Stimulated activated CD8-positive, alpha-beta memory T cell treated with anti-CD3 and anti-CD28 coated beads, Interleukin-7, amount 100 ng/mL, for 24 hours (primary cell): ENCODE results near the gene MAD1L1.

Experiments used
- DNase-seq: peaks from one replicate; pipeline ENCODE4 v3.0.0-alpha.2; 2020; ENCODE audit warnings: low read depth

Gene MAD1L1

DNA sequence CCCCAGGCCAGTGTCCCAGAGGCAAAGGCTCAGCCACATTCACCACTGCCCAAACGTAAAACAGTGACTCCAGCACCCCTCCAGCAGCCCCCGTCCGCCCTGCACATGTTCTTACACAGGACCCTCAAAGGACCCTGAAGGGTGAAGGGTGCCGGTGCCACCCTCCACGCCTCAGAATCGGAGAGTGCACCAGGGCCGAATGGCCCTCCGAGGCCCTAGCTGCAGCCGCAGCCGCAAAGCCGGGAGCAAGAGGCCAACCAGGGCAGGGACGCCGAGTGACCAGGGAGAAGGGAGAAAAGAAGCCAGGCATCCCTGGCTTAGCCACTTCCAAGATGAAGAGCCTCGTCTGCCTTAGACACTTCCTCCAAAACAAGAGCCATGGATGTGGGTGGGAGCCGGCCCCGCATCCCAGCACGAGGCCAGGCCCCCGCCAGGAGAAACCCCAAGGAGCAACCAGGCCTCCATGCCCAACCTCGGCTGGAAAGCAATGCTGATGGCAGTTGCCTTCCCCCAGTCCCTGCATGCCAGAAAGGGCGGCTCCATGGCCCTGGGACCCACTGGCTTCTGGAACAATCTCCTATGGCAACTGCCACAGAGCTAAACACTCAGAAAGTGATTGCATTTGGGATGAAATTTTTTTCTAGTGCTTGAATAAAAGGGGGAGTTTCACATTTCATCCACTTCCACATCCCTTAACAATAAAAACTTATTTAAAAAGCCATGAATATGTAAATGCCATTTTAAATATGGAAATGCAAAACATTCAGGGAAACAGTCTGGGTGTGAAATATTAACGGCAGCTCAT, 92.3 kb downstream of the MAD1L1 start:
- no peak for DNase-seq

DNA sequence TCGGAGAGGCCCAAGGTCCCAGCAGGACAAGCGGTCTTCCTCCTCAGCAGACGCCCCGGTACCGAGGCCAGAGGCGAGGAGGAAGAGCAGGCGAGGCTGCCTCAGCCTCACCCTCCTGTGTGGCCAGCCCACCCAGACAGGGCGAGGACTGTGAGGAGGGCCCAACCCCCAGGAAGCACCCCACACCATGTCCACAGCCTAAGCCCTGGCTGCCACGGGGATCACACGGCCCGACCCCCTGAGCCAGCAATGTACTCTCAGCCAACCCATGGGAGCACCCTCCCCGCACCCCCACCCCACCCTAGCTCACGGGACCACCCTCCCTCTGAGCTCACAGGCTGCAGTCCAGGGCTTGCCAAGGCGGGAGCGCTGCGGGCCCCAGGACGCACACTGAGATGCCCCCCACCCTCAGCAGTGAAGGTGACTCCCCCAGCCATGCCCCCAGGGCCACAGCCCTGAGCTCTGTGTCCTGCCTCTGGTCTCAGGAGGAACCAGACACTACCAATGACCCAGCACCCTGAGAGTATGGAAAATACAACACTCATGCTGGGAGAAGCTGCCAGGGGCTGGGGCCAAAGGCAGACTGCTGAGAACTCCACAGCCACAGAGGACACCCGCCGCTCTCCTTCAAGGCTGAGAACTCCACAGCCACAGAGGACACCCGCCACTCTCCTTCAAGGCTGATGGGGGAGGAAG, 93.6 kb downstream of the MAD1L1 start:
- DNase-seq: no peak

DNA sequence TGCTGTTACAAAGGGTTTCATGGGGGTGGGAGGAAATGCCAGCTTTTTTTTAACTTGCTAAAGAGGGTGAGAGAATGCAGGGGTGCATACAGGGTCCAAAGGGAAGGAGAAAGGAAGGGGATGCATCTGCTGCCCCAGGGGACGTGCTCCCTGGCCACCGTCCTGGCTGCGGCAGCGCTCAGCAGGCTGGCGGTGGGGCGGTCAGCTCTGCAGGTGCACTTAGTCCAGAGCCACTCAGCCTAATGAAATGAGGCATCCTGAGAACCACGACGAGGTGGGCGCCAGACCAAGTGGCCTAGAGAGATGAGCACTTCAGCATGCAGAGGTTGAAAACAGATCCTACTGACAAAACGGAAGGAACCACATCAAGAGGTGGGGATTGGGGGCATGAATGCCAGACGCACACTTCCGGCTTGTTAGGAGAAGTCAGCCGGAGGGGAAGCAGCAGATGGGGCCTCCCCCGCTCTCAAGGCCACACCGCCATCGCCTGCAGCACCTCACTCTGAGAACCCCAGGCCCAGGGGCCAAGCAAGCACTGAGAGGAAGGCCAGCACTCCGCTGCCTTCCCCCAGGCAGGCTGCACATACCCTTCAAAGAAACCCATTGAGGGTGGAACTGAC, 94.5 kb downstream of the MAD1L1 start:
- peak; percentile 29 for DNase-seq

DNA sequence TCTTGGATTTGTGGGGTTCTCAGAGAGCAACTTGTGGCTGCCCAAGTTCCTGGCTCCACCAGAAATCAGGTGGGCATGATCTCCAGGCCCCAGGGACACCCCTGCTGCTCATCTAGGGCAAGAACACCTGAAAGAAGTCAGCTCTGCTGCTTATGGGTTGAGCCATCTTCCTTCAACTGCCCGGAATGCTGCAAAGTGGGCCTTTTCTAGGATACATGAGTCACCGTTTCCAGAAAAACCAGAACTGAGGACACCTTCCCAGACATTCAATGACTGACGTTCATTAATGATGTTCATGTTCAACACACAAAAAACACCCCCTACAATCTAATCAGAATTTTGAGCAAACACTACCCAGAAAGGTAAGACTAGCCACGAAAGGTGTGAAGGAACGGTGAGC, 98.0 kb downstream of the MAD1L1 start:
- no peak for DNase-seq

DNA sequence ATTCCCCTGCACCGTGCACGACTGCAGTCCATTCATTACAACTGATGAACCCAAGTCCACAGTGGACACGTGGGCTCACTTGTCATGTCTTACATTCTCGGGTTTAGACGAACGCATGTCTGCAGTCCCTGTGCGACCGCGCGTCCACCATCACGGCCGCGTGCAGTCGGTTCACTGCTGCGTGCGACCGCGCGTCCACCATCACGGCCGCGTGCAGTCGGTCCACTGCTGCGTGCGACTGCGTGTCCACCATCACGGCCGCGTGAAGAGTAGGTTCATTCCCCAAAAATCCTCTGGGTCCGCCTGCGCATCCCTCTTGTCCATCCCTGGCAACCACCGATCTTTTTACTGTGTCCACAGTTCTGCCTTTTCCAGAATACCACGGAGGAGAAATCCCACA, 100.5 kb downstream of the MAD1L1 start:
- DNase-seq: no peak

- DNase-seq: no peak
These were observed 100.9 kb downstream of the MAD1L1 start for GRCh38 chr7:2131800-2132199.

DNA sequence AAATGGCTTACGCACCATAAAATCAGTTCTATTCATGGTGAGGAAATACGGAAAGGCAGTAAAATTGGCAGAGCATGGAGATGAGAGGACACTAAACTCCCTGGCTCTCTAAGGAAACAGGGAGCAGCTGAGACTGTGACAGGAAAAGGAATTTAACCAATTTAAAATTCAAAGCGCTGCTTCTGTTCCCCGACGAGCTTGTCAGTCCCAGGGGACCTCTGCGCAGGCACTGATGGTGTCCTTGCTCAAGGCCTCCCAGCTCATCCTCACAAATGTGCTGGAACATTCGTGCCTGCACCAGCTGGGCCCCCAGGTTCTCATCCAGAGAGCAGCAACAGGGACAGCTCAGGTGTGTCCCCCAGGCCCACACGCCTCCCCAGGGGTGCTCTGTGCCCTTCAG, 101.4 kb downstream of the MAD1L1 start:
- DNase-seq: no peak

DNA sequence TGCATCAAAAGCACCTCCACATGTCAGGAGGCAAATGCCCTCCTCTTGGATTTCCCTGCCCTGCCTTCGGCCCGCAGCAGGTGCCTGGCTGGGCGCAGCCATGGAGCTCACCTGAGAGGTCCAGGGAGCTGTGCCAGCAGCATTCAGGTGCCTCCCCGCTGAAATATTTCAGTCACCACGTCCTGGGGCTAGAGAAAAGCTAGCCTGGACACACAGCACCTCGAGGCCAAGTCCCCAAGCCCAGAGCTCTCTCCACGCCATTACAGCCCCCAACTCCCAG, 102.7 kb downstream of the MAD1L1 start:
- DNase-seq: no peak

GRCh38 chr7:2129323-2130095, 103.2 kb downstream of the MAD1L1 start:
- DNase-seq: no peak

DNA sequence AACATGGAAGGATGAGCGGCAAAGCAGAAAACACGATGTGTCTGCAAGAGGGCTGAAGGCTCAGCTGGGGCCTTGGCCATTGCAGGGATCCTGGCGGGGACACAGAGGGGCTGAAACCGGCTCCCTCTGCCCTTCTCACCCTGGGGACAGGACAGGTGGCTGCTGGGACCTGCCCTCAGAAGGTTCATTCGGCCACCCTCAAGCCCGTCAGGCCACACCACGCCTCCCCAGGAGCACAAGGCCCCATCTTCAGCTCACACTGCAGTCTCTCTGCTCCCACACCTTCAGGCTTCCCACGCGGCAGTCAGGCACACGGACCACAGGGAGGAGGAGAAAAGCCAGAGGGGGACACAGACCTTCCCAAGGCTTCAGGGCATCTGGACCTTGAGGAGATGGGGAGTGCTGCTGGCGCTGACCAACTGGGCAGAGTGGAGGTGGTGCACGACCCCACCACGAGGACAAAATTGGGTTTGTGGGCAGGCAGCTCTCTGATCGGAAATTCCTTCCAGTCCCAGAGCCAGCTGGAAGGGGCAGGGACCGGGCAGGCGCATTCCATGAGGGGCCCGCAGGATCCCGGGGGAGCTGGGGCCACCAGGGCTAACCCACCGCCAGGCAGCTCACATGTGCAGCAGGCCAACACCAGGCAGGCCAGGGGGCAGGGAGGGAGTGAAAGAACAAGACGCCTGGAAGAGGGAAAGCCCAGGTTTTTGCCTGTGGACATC, 104.0 kb downstream of the MAD1L1 start:
- no peak for DNase-seq

- DNase-seq: no peak
These were observed 106.1 kb downstream of the MAD1L1 start for GRCh38 chr7:2126621-2127020.

GRCh38 chr7:2125931-2126330, 106.8 kb downstream of the MAD1L1 start:
- no peak for DNase-seq

DNA sequence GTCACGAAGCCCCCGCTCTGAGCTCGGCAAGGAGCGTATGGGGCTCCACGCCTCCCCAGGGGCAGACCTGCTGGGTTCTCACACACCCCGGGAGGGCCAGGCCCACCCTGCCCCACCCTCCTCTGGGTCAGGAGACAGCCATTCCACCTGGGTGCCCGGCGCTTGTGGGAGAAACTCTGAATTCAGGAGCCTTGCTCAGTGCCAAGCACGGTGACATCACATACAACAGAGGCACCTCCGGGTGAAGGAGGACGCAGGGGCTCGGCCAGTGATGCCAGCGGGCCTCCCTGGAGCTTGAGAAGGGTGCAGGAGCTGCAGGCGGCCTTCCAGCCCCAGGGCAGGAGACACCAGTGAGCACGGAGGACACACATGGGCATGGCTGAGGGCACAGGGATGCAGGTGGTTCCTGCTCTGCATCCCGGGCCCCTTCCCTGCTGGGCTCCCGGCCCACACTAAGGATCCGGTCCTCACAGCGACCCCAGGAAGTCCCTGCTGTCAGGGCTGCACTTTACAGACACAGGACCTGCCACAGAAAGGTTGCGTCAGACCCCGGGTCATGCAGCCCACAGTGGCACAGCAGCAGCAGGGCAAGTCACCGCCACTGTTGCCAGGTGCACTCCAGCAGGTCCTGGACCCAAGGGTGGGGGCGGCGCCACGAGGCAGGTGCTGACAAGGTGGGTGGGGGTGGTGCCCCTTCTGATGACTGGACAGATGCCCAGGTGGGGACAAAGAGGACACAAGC, 108.0 kb downstream of the MAD1L1 start:
- DNase-seq: no peak

DNA sequence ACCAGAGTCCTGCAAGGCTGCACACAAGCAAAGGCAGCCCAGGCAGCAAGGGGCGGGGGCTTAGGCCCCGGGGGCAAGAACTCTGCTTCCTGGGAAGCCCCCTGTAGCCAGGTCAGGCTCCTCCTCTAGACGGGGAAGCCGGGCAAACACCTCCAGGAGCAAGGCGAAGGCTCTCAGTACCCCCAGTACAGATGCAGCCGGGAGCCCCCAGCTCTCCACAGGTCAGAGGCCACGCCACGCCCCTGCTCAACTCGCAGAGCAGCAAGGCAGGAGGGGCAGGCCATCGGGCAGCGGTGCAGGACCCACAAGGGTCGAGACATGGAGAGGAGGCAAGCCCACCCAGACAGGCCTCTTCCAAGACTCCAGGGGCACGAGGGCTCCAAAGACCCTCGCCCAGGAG, 108.8 kb downstream of the MAD1L1 start:
- DNase-seq: no peak

- no peak for DNase-seq
These were observed 109.4 kb downstream of the MAD1L1 start for GRCh38 chr7:2123360-2123759.

GRCh38 chr7:2122651-2123050, 110.1 kb downstream of the MAD1L1 start:
- no peak for DNase-seq

DNA sequence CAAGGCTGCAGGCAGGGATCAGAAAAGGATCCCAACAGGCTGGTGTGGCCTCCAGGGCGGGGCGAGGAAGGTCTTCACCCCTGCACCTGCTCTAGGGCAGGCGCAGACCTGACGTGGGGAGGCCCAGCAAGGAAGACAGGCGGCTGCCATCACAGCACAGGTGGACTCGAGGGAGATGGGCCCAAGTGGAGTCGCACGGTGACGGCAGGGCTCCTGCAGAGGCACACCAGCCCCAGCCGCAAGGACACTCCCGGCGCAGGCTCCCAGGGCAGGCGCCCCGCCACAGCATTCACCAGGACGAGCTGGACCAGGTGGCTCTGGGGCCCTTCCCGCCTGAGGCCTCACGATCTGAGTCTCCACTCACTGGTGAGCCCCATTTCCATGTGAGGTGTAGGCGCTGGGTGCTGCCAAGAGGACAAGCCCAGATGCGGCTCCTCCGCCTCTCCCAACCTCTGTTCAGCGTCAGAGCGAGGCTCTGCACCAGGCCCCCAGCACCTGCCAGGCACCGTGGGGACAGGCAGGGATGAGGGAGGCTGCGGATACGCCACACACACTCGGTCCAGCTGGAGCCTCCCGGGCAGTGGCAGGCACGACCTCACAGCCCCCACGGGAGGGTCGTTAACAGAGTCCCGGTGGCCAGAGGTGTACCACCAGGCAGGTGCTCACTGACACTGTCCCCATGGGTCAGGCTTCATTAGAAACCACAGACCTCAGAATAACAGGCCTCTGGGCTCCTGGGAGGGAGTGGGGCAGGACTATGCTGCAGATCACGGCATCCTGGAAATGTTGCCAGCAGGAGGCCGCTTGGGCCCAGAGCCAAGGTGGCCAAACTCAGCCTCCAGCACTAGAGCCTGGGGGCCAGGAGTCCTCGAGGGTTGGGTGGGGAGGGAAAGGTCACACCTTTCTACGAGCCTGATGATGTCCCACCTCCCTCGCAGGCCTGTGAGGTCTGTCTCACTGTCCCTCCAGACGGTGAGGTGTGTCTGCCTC, 111.6 kb downstream of the MAD1L1 start:
- no peak for DNase-seq

DNA sequence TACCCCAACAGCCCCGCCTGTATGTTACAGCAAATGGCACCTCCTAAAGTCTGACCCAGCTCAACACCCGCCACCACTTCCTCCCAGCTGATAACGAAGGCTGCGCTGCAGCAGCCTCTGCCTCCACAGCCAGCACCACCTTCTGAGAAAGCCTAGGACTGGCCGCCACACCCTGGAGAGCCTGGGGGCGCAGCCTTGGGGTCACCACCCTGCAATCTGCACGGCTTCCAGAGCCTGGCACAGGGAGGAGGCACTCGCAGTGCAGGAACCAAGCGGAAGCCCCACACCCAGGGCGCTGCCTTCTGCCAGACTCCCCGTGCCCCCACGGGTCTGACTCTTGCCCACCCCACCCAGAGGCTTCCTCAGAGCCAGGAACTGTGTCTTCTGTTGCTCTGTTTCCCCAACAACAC, 112.5 kb downstream of the MAD1L1 start:
- no peak for DNase-seq

DNA sequence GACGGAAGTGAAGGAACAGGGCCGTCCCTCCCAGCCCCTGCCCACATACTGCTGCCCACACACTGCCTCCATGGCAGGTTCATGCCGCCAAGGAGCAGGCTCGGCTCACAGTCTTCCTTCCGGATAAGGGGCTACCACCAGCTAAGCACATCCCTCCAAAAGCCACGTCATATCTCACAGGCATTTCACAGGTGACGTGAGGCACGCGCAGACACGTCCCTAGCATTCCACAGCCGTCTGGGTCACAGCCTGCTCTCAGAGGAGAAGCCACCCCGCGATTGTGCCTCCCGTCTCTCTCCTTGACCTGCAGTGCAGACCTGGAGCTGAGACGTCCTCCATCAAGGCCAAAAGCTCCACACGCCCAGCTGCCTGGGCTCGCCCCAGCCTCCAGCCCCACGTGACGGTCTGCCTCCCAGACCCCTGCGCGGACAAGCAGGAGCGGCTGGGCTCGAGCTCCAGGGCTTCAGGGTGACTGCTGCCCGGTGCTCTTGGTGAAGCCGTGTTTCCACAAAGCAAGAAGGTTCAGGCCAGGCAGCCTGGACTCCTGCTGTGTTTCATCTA, 114.0 kb downstream of the MAD1L1 start:
- DNase-seq: no peak

GRCh38 chr7:2118056-2118455, 114.7 kb downstream of the MAD1L1 start:
- DNase-seq: no peak
